HL-60 (cell line): Measurements from ENCODE around the gene SMIM20.

Source experiments
- CTCF ChIP-seq: IDR thresholded peaks from one replicate; pipeline ENCODE4 v1.5.1; 2011; ENCODE audit warnings: low read length, control low read depth, inconsistent platforms; ENCODE audit not compliant: insufficient read depth
- GABPA ChIP-seq: IDR thresholded peaks from 2 replicates; pipeline ENCODE4 v1.6.1; 2012; ENCODE audit warnings: low read depth
- POLR2AphosphoS5 ChIP-seq: IDR thresholded peaks from 2 replicates; pipeline ENCODE4 v1.6.1; 2012; ENCODE audit warnings: low read depth
- REST ChIP-seq: IDR thresholded peaks from 2 replicates; pipeline ENCODE4 v1.6.1; 2012; ENCODE audit warnings: low read depth; ENCODE audit not compliant: insufficient replicate concordance

GRCh38 chr4:25972366-25972765 is 58.3 kb downstream of the SMIM20 start:
- TF ChIP-seq CTCF (no peak), GABPA (no peak), POLR2AphosphoS5 (no peak), REST (no peak)
